ENCODE results near the gene CDH13. TPM values are rescaled to one million over a fixed set of nuclear protein-coding genes. Genes with fewer than 3 reads are reported as not detected.

Gene CDH13
- polyA plus RNA-seq, 1 donor from 2014 or later, result 3.2 TPM

DNA sequence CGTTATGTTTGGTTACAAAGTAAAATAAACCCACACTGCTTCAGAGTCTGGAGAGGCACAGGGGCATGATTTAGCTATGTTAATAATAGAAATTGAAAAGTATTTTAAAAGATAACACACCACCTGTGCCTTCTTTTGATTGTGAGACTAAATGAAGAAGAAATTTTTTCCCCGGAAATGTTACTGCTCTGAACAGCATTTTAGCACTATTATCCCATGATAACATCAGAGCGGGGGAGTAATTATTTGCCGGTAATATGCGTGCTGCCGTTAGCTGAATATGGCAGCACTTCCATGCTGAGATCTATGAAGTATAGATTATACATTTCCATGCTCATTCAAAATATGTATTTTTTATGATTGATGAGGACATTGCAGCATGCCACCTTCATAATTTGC is 680.8 kb downstream of the CDH13 start:
- Histone ChIP-seq H3K79me2 (replicated peaks; ENCODE audit: insufficient read depth, low read length) (no peaks in the 10 kb centered on the region), H3K4me2 (ENCODE audit: low read length) (no peak overlapping the region), H2AFZ (ENCODE audit: low read depth, low read length) (no peak overlapping the region), H3K9ac (ENCODE audit: low read length) (no peak overlapping the region), H3K9me3 (ENCODE audit: low read length) (no peaks in the 10 kb centered on the region), H3K27ac (ENCODE audit: low read length) (no peak overlapping the region), H3K27me3 (ENCODE audit: insufficient read depth, low read depth, low read length) (no peaks in the 10 kb centered on the region), H3K4me3 (ENCODE audit: low read length) (no peak overlapping the region), H4K20me1 (ENCODE audit: insufficient read depth) (no peaks in the 10 kb centered on the region), H3K9me2 (ENCODE audit: insufficient read depth, low read length) (no peaks in the 10 kb centered on the region), H3F3A (ENCODE audit: insufficient read depth, low read length, poor library complexity, severe bottlenecking) (no peaks in the 10 kb centered on the region), H3K36me3 (ENCODE audit: insufficient read depth, low read length) (no peaks in the 10 kb centered on the region)
- TF ChIP-seq MXI1 (conservative IDR thresholded peaks at IDR 0.05; ENCODE audit: poor library complexity, severe bottlenecking), result no peak
- TF ChIP-seq TAF1 (IDR thresholded peaks at IDR 0.05; ENCODE audit: low read depth), result no peak
- no peak for TF ChIP-seq EZH2 (IDR thresholded peaks at IDR 0.05; ENCODE audit: borderline replicate concordance, insufficient read depth, low read length, poor library complexity, severe bottlenecking)
- TF ChIP-seq POLR2AphosphoS5 (IDR thresholded peaks at IDR 0.05), result no peak
- TF ChIP-seq, protein P1, sequence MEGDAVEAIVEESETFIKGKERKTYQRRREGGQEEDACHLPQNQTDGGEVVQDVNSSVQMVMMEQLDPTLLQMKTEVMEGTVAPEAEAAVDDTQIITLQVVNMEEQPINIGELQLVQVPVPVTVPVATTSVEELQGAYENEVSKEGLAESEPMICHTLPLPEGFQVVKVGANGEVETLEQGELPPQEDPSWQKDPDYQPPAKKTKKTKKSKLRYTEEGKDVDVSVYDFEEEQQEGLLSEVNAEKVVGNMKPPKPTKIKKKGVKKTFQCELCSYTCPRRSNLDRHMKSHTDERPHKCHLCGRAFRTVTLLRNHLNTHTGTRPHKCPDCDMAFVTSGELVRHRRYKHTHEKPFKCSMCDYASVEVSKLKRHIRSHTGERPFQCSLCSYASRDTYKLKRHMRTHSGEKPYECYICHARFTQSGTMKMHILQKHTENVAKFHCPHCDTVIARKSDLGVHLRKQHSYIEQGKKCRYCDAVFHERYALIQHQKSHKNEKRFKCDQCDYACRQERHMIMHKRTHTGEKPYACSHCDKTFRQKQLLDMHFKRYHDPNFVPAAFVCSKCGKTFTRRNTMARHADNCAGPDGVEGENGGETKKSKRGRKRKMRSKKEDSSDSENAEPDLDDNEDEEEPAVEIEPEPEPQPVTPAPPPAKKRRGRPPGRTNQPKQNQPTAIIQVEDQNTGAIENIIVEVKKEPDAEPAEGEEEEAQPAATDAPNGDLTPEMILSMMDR (IDR thresholded peaks at IDR 0.05; ENCODE audit: poor library complexity, severe bottlenecking), result no peak

- no peak overlapping the region for H3K9ac ChIP-seq (ENCODE audit: low read length)
- no peaks in the 10 kb centered on the region for H3F3A ChIP-seq (ENCODE audit: insufficient read depth, low read length, poor library complexity, severe bottlenecking)
- H3K4me2 ChIP-seq (ENCODE audit: low read length), result no peak overlapping the region
- H3K9me2 ChIP-seq (ENCODE audit: insufficient read depth, low read length), result no peaks in the 10 kb centered on the region
- H3K79me2 ChIP-seq (replicated peaks; ENCODE audit: insufficient read depth, low read length), result no peaks in the 10 kb centered on the region
- TF ChIP-seq TAF1 (IDR thresholded peaks at IDR 0.05; ENCODE audit: low read depth), result no peak
- TF ChIP-seq, protein P1 (IDR thresholded peaks at IDR 0.05; ENCODE audit: poor library complexity, severe bottlenecking), result no peak
- TF ChIP-seq SMC3 (conservative IDR thresholded peaks at IDR 0.05; ENCODE audit: poor library complexity), result no peak
- no peak for TF ChIP-seq POLR2AphosphoS5 (IDR thresholded peaks at IDR 0.05)
- no peak for TF ChIP-seq RAD21 (conservative IDR thresholded peaks at IDR 0.05)
- TF ChIP-seq REST (IDR thresholded peaks at IDR 0.05; ENCODE audit: borderline replicate concordance), result no peak
- TF ChIP-seq MXI1 (conservative IDR thresholded peaks at IDR 0.05; ENCODE audit: poor library complexity, severe bottlenecking), result no peak
- no peak for TF ChIP-seq EZH2 (IDR thresholded peaks at IDR 0.05; ENCODE audit: borderline replicate concordance, insufficient read depth, low read length, poor library complexity, severe bottlenecking)
- TF ChIP-seq EP300 (conservative IDR thresholded peaks at IDR 0.05; ENCODE audit: poor library complexity, severe bottlenecking), result no peak
- H3K36me3 ChIP-seq (ENCODE audit: insufficient read depth, low read length), result no peaks in the 10 kb centered on the region
- no peak overlapping the region for H3K4me3 ChIP-seq (ENCODE audit: low read length)
- H4K20me1 ChIP-seq (ENCODE audit: insufficient read depth), result no peaks in the 10 kb centered on the region
- no peak overlapping the region for H3K27ac ChIP-seq (ENCODE audit: low read length)
- no peaks in the 10 kb centered on the region for H3K27me3 ChIP-seq (ENCODE audit: insufficient read depth, low read depth, low read length)
- no peak overlapping the region for H2AFZ ChIP-seq (ENCODE audit: low read depth, low read length)
- H3K9me3 ChIP-seq (ENCODE audit: low read length), result no peaks in the 10 kb centered on the region
Measured at GRCh38 chr16:83308414-83308813, 681.6 kb downstream of the CDH13 start.

All from neural cell (in vitro differentiated cells).